ENCODE measurements around the gene ABL2.

Gene ABL2

DNA sequence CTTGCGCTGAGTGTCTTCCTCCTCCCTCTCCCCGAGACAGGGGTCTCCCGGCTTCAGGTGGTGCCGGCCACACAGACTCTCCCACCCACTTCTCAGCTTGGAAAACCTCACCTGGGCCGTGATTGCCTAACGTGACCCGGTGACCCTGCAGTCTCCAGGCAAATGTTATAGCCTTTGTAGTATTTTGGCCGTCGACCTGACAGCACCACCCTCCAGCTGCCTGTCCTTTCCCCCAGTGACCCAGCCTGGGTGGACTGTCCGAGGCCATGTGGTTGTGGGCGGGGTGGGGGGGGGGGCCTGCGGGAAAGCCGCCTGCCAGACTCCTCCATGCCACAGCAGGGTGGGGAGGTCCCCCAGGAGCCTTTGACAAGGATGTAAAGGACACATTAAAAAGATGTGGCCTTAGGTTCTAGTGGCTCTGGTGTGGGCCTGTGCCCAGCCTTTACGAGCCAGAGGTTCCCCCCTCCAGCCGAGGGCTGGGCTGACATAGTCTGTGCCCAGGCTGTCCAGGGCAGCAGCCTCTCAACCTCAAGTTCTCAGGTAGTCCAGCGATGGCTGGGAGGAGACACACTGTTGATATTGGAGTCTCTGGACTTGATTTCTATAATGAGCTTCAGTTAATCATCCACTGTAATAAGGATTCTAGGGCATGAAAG, 139.5 kb downstream of the ABL2 start:
- no peak for DNase-seq

DNA sequence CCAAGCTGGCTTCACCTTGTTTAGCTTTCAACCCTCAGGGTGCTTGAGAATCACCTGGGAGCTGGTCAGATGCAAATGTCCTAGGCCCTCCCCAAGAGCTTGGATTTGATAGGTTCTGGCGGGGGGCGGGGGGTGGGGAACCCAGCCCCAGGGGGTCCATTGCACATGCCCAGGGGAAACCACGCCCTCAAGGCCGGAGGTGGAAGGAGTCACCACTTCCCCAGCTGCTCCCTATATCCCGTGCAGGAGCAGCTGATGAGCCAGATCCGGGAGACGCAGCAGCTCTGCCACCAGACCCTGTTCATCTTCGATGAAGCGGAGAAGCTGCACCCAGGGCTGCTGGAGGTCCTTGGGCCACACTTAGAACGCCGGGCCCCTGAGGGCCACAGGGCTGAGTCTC, 141.8 kb downstream of the ABL2 start:
- no peak for DNase-seq

DNA sequence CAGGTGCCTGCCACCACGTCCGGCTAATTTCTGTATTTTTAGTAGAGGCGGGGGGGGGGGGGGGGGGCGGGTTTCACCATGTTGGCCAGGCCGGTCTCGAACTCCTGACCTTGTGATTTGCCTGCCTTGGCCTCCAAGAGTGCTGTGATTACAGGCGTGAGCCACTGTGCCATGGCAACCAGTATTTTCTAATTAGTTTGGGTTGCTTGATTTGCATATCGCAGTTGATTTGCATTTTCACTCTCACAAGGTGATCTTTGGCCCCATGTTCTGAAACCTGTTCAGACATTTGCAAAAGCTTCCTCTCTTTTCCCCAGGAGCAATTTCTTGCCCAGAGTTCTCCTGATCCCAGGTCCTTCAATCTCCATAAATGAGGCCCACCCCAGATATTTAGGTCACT, 145.9 kb downstream of the ABL2 start:
- DNase-seq: no peak

GRCh38 chr1:179082999-179083335, 146.5 kb downstream of the ABL2 start:
- DNase-seq: no peak

DNA sequence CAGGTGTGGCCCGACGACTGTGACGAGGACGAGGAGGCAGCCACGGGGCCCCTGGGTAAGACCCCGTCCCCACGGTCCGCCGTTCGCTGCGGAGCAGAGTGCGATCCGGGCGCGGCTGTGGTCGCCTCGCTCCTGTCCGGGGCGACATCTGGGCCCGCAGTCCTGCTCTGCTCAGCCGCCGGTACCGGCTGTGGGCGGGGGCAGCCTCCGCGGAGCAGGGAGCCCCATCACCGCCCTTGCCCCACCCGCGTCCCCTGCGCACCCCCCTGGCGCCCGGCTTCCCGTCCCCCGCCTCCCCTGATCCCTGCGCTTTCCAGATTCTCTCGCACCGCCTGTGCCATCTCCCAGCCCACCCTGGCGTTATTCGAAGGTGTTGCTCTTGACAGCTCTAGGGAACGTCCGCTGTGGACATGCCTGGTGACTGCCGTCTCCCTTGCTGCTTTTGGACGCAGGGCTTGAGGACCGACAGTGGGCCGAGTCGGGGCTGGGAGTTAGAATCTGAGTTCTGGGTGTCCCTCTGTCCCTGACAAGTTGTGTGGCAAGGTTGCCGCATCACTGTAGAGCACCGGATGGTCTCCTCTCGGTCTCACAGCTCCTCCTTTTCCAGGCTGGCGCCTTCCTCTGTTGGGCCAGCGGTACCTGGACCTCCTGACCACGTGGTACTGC, 147.0 kb downstream of the ABL2 start:
- no peak for DNase-seq

DNA sequence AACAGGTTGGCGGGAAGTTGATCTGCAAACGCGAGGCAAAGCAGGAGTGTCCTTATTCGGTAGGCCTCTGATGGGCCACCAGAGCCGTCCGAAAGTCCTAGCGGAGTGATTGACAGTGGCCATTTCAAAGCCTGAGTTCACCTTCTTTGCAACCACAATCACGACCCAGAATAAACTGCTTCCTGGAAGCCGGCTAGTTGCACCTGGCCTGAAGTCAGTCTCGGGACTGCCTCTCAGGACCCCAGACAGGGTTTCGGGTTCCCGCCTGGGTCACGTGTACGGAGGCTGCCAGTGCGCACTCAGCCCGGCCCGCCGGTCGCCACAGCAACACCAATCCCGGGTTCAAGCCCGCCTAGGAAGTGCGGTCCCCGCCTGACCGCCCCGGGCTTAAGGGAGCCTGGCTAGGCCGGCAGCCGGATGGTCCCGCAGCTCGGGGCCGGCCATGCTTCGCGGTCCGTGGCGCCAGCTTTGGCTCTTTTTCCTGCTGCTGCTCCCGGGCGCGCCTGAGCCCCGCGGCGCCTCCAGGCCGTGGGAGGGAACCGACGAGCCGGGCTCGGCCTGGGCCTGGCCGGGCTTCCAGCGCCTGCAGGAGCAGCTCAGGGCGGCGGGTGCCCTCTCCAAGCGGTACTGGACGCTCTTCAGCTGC, 147.7 kb downstream of the ABL2 start, which contains the start of gene TOR3A:
Gene TOR3A (plus strand): TSS at position 384 of the 646 bp plus-strand sequence. CDS start 59 bp downstream, at position 443.
- DNase-seq: no peak

GRCh38 chr1:179080866-179081686, 148.4 kb downstream of the ABL2 start:
- DNase-seq: no peak

DNA sequence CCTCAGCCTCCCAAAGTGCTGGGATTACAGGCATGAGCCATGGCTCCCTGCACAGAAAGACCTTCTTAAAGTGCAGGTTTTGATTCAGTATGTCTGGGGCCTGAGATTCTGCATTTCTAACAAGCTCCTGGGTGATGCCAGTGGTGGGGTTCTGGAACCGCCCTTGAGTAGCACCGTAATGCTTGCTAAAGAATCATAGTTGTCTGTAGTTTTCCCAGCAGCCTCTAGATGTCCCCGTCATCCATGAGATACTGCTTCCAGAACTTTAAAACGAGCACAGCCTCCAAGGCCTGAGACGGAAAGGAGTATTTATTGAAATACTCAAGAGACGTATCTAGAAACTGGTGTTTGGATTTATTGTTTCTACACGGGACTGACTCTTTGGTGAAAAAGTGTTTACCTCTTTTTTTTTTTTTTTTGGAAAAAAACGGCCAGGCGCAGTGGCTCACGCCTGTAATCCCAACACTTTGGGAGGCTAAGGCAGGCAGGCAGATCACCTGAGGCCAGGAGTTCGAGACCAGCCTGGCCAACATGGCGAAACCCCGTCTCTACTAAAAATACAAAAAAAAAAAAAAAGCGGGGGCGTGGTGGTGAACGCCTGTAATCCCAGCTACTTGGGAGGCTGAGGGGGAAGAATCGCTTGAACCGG, 150.2 kb downstream of the ABL2 start:
- peak; percentile 45 for DNase-seq

DNA sequence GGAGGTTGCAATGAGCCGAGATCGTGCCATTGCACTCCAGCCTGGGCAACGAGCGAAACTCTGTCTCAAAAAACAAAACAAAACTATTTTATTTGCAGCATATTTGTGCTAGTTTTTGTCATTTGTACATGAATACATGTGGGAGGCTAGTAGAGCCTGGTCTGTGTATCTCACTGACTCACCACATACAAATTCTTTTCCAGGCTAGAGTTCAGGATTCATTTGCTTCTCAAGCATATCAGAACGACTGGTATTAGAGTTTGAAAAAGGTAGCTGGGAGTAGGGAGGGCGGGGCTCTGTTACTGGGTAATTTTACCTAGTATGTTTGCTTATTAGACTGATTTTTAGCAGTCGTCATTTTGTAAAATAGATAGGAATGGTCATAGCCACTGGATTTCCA, 152.1 kb downstream of the ABL2 start:
- no peak for DNase-seq

GRCh38 chr1:179066471-179066870, 163.0 kb downstream of the ABL2 start:
- no peak for DNase-seq

- no peak for DNase-seq
Observed at GRCh38 chr1:179061360-179062282, 167.9 kb downstream of the ABL2 start.

DNA sequence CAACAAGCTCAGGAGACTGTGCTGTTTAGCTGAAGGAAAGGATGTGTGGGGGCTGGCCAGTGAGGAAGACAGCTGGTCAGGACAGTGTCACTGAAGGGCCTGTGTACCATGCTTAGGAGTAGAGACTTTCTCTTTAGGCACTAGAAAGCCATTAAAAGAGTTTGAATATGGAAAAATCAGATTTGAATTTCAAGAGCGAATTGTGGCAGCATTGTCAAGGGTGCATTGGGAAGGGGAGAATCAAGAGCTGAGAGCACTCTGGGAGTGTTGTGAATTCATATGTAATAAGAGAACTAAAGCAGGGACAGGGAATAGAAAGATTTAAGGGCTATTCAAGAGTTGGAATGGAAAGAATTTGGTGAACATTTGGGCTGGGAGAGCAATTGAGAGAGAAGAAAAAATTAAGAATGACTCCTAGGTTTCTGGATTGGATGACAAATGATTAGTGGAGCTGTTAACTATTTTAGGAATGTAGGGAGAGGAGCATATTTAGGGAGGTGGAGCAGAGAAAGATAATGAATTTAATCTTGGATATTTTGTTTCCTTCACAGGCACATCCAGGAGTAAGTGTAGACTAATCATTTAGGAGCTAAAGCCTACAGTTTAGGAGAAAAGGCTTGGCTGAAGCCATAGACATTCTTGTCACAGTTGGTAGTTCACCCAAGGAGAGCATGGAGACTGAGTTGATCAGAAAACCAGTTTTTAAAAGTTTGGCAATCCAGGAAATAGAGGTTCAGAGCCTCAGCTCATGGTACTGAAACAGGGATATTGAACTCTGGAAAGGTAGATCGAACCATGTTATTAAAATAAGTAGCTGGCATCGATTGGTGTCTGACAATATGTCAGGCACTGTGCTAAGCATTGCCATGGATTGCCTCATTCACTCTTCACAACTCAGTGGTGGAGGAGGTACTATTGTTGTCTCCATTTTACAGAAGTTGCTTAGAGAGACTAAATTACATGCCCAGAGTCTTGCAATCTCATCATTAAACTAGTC, 170.7 kb downstream of the ABL2 start:
- DNase-seq: no peak

DNA sequence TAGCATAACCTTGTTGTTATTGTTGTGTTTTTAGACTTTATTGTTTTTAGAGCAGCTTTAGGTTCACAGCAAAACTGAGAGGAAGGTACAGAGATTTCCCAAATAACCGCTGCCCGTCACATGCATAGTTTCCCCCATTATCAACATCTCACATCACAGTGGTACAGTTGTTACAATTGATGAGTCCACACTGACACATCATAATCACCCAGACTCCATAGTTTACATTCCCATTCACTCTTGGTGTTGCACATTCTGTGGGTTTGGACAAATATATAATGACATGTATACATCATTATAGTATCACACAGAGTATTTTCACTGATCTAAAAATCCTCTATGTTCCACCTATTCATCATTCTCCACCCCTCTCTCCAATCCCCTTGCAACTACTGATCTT, 173.5 kb downstream of the ABL2 start:
- no peak for DNase-seq

GRCh38 chr1:179053486-179053885, 176.0 kb downstream of the ABL2 start:
- DNase-seq: no peak

GRCh38 chr1:179052776-179053175, 176.7 kb downstream of the ABL2 start:
- DNase-seq: no peak

Data from SIG-M5 (cell line).